HEK293 (cell line): ENCODE measurements around the gene PITPNC1.

Experiments
- CTCF ChIA-PET: fragments of 350-600 bp; formaldehyde crosslinking; extraction: SDS; loops from one replicate; lab custom pipeline; 2021; ENCODE audit warnings: antibody characterized with exemption; lab: Yijun Ruan, JAX
- POLR2A ChIA-PET: fragments of 300-600 bp; formaldehyde crosslinking; extraction: SDS; loops from one replicate; lab custom pipeline; 2020; ENCODE audit warnings: antibody characterized with exemption, inconsistent platforms; lab: Yijun Ruan, JAX
- H3K27ac ChIP-seq: fragments of 200-500 bp; sonication (Bioruptor generic); 2 replicates; pipeline ENCODE4 v1.5.1; 2014; ENCODE audit warnings: low read depth, low read length, control low read depth, inconsistent platforms; ENCODE audit errors: extremely low read depth
- H3K36me3 ChIP-seq, 2 experiments: fragments of 200-500 bp in 1 of 2; sonication (Bioruptor generic) in 1 of 2; 1 replicate in 1 of 2; 2 replicates in 1 of 2; pipeline ENCODE4 v1.5.1; 2014 to 2017; ENCODE audit warnings: inconsistent platforms in 2 of 2, low read length in 2 of 2; ENCODE audit not compliant: control insufficient read depth in 2 of 2, insufficient read depth in 1 of 2
- H3K4me1 ChIP-seq: fragments of 200-500 bp; sonication (Bioruptor generic); 2 replicates; pipeline ENCODE4 v1.5.1; 2014; ENCODE audit warnings: mild to moderate bottlenecking, low read length, inconsistent platforms; ENCODE audit not compliant: control insufficient read depth, insufficient read depth
- H3K4me3 ChIP-seq: 2 replicates; pipeline ENCODE4 v1.5.1; 2011; ENCODE audit warnings: low read depth, mild to moderate bottlenecking, control low read depth, low read length, moderate library complexity
- H3K9me3 ChIP-seq: fragments of 200-500 bp; sonication (Bioruptor generic); 2 replicates; pipeline ENCODE4 v1.5.1; 2014; ENCODE audit warnings: low read depth, low read length, inconsistent platforms; ENCODE audit not compliant: control insufficient read depth, insufficient read depth
- BCL11A ChIP-seq: fragments of 450-650 bp; formaldehyde crosslinking; IDR thresholded peaks from 2 replicates; pipeline ENCODE4 v1.5.1; 2016; ENCODE audit warnings: low read depth, missing biosample characterization, missing genetic modification characterization
- MZF1 ChIP-seq: fragments of 450-650 bp; formaldehyde crosslinking; IDR thresholded peaks from 2 replicates; pipeline ENCODE4 v1.5.1; 2017; ENCODE audit warnings: missing biosample characterization, missing genetic modification characterization, borderline replicate concordance
- YY2 ChIP-seq: fragments of 450-650 bp; formaldehyde crosslinking; IDR thresholded peaks from 2 replicates; pipeline ENCODE4 v1.5.1; 2016; ENCODE audit warnings: missing biosample characterization, missing genetic modification characterization
- ZNF292 ChIP-seq: fragments of 450-650 bp; formaldehyde crosslinking; IDR thresholded peaks from 2 replicates; pipeline ENCODE4 v1.5.1; 2016; ENCODE audit warnings: low read depth, missing biosample characterization, missing genetic modification characterization, borderline replicate concordance
- ZNF311 ChIP-seq: fragments of 450-650 bp; formaldehyde crosslinking; IDR thresholded peaks from 2 replicates; pipeline ENCODE4 v1.5.1; 2017; ENCODE audit warnings: missing biosample characterization, missing genetic modification characterization, borderline replicate concordance
- ZNF335 ChIP-seq: fragments of 450-650 bp; formaldehyde crosslinking; conservative IDR thresholded peaks from 2 replicates; pipeline ENCODE4 v1.5.1; 2016; ENCODE audit warnings: missing biosample characterization, missing genetic modification characterization
- ZNF350 ChIP-seq: fragments of 450-650 bp; formaldehyde crosslinking; IDR thresholded peaks from 2 replicates; pipeline ENCODE4 v1.5.0; 2017; ENCODE audit warnings: missing biosample characterization, mild to moderate bottlenecking, missing genetic modification characterization
- ZNF600 ChIP-seq: fragments of 450-650 bp; formaldehyde crosslinking; IDR thresholded peaks from 2 replicates; pipeline ENCODE4 v1.5.1; 2016; ENCODE audit warnings: missing biosample characterization, missing genetic modification characterization
- ZNF624 ChIP-seq: fragments of 450-650 bp; formaldehyde crosslinking; IDR thresholded peaks from 2 replicates; pipeline ENCODE4 v1.5.1; 2017; ENCODE audit warnings: missing biosample characterization, missing genetic modification characterization
- ZNF707 ChIP-seq: fragments of 450-650 bp; formaldehyde crosslinking; IDR thresholded peaks from 2 replicates; pipeline ENCODE4 v1.5.1; 2016; ENCODE audit warnings: missing biosample characterization, missing genetic modification characterization
- TF ChIP-seq, protein P1 (sequence below): fragments of 450-650 bp; formaldehyde crosslinking; IDR thresholded peaks from 2 replicates; pipeline ENCODE4 v1.5.1; 2016; ENCODE audit warnings: missing biosample characterization, missing genetic modification characterization
- TF ChIP-seq, protein P2 (sequence below): fragments of 450-650 bp; IDR thresholded peaks from 2 replicates; pipeline ENCODE4 v1.5.1; 2018; ENCODE audit warnings: missing biosample characterization, missing genetic modification characterization
- TF ChIP-seq, protein P3 (sequence below): fragments of 450-650 bp; formaldehyde crosslinking; IDR thresholded peaks from 2 replicates; pipeline ENCODE4 v1.5.1; 2016; ENCODE audit warnings: missing biosample characterization, missing genetic modification characterization
- TF ChIP-seq, protein P4 (sequence below): fragments of 450-650 bp; formaldehyde crosslinking; IDR thresholded peaks from 2 replicates; pipeline ENCODE4 v1.5.1; 2016; ENCODE audit warnings: missing biosample characterization, missing genetic modification characterization
- TF ChIP-seq, protein P5 (sequence below): sonication (generic); formaldehyde crosslinking; IDR thresholded peaks from 2 replicates; pipeline ENCODE4 v1.8.1; 2022; ENCODE audit warnings: mild to moderate bottlenecking, moderate library complexity, missing genetic modification reagents
- TF ChIP-seq, protein P6 (sequence below): fragments of 450-650 bp; formaldehyde crosslinking; IDR thresholded peaks from 2 replicates; pipeline ENCODE4 v1.5.1; 2016; ENCODE audit warnings: missing biosample characterization, missing genetic modification characterization
- TF ChIP-seq, protein P7 (sequence below): fragments of 450-650 bp; formaldehyde crosslinking; IDR thresholded peaks from 2 replicates; pipeline ENCODE4 v1.5.1; 2016; ENCODE audit warnings: missing biosample characterization, missing genetic modification characterization

The PITPNC1 gene

DNA sequence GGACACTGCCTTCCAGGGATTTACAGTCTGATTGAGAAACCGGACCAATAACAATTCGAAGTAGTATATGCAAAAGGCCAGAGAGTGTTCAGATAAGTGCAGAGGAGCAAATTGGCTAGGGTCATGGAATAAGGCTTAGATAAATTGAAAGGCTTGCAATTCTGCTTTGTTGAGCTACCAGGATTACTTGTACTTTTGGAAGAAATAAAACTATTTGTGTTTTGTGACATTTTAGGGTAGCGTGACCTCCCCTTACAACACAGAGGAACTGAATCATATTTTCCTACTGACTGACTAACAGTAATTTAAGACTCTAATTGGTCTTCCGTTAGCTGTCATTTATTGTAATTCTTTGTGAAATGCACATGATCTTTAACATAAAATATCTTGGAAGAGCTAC, 104.7 kb downstream of the PITPNC1 start:
- no peak overlapping the region for H3K4me3 ChIP-seq
- no peak overlapping the region for H3K27ac ChIP-seq
- CTCF ChIA-PET = interaction anchor here (0.6 to 1.2 kb wide), 5 partner anchors 9 to 324 kb away, joined by 3 to 7 read pairs (median 3); no protein-coding TSS in a partner anchor
- TF ChIP-seq ZNF311 (tag by site-specific recombination) = no peak
- TF ChIP-seq ZNF350 (tag by site-specific recombination) = no peak
- TF ChIP-seq, protein P1, sequence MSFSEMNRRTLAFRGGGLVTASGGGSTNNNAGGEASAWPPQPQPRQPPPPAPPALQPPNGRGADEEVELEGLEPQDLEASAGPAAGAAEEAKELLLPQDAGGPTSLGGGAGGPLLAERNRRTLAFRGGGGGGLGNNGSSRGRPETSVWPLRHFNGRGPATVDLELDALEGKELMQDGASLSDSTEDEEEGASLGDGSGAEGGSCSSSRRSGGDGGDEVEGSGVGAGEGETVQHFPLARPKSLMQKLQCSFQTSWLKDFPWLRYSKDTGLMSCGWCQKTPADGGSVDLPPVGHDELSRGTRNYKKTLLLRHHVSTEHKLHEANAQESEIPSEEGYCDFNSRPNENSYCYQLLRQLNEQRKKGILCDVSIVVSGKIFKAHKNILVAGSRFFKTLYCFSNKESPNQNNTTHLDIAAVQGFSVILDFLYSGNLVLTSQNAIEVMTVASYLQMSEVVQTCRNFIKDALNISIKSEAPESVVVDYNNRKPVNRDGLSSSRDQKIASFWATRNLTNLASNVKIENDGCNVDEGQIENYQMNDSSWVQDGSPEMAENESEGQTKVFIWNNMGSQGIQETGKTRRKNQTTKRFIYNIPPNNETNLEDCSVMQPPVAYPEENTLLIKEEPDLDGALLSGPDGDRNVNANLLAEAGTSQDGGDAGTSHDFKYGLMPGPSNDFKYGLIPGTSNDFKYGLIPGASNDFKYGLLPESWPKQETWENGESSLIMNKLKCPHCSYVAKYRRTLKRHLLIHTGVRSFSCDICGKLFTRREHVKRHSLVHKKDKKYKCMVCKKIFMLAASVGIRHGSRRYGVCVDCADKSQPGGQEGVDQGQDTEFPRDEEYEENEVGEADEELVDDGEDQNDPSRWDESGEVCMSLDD (tag by site-specific recombination) = no peak
- no peak for TF ChIP-seq BCL11A (tag by site-specific recombination)
- no peak for TF ChIP-seq ZNF624 (tag by site-specific recombination)
- no peak for TF ChIP-seq YY2 (tag by site-specific recombination)
- no peak for TF ChIP-seq ZNF600 (tag by site-specific recombination)
- no peak for TF ChIP-seq ZNF335 (tag by site-specific recombination)
- TF ChIP-seq, protein P2, sequence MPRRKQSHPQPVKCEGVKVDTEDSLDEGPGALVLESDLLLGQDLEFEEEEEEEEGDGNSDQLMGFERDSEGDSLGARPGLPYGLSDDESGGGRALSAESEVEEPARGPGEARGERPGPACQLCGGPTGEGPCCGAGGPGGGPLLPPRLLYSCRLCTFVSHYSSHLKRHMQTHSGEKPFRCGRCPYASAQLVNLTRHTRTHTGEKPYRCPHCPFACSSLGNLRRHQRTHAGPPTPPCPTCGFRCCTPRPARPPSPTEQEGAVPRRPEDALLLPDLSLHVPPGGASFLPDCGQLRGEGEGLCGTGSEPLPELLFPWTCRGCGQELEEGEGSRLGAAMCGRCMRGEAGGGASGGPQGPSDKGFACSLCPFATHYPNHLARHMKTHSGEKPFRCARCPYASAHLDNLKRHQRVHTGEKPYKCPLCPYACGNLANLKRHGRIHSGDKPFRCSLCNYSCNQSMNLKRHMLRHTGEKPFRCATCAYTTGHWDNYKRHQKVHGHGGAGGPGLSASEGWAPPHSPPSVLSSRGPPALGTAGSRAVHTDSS (tag by site-specific recombination) = no peak
- TF ChIP-seq, protein P3, sequence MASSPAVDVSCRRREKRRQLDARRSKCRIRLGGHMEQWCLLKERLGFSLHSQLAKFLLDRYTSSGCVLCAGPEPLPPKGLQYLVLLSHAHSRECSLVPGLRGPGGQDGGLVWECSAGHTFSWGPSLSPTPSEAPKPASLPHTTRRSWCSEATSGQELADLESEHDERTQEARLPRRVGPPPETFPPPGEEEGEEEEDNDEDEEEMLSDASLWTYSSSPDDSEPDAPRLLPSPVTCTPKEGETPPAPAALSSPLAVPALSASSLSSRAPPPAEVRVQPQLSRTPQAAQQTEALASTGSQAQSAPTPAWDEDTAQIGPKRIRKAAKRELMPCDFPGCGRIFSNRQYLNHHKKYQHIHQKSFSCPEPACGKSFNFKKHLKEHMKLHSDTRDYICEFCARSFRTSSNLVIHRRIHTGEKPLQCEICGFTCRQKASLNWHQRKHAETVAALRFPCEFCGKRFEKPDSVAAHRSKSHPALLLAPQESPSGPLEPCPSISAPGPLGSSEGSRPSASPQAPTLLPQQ = no peak
- TF ChIP-seq ZNF707 = no peak
- no peak for TF ChIP-seq MZF1 (tag by site-specific recombination)
- TF ChIP-seq, protein P4, sequence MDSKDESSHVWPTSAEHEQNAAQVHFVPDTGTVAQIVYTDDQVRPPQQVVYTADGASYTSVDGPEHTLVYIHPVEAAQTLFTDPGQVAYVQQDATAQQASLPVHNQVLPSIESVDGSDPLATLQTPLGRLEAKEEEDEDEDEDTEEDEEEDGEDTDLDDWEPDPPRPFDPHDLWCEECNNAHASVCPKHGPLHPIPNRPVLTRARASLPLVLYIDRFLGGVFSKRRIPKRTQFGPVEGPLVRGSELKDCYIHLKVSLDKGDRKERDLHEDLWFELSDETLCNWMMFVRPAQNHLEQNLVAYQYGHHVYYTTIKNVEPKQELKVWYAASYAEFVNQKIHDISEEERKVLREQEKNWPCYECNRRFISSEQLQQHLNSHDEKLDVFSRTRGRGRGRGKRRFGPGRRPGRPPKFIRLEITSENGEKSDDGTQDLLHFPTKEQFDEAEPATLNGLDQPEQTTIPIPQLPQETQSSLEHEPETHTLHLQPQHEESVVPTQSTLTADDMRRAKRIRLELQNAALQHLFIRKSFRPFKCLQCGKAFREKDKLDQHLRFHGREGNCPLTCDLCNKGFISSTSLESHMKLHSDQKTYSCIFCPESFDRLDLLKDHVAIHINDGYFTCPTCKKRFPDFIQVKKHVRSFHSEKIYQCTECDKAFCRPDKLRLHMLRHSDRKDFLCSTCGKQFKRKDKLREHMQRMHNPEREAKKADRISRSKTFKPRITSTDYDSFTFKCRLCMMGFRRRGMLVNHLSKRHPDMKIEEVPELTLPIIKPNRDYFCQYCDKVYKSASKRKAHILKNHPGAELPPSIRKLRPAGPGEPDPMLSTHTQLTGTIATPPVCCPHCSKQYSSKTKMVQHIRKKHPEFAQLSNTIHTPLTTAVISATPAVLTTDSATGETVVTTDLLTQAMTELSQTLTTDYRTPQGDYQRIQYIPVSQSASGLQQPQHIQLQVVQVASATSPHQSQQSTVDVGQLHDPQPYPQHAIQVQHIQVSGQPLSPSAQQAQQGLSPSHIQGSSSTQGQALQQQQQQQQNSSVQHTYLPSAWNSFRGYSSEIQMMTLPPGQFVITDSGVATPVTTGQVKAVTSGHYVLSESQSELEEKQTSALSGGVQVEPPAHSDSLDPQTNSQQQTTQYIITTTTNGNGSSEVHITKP = no peak
- TF ChIP-seq, protein P5, sequence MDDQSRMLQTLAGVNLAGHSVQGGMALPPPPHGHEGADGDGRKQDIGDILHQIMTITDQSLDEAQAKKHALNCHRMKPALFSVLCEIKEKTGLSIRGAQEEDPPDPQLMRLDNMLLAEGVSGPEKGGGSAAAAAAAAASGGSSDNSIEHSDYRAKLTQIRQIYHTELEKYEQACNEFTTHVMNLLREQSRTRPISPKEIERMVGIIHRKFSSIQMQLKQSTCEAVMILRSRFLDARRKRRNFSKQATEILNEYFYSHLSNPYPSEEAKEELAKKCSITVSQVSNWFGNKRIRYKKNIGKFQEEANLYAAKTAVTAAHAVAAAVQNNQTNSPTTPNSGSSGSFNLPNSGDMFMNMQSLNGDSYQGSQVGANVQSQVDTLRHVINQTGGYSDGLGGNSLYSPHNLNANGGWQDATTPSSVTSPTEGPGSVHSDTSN = no peak
- TF ChIP-seq ZNF292 (tag by site-specific recombination) = no peak
- TF ChIP-seq, protein P6, sequence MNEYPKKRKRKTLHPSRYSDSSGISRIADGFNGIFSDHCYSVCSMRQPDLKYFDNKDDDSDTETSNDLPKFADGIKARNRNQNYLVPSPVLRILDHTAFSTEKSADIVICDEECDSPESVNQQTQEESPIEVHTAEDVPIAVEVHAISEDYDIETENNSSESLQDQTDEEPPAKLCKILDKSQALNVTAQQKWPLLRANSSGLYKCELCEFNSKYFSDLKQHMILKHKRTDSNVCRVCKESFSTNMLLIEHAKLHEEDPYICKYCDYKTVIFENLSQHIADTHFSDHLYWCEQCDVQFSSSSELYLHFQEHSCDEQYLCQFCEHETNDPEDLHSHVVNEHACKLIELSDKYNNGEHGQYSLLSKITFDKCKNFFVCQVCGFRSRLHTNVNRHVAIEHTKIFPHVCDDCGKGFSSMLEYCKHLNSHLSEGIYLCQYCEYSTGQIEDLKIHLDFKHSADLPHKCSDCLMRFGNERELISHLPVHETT = no peak
- TF ChIP-seq, protein P7, sequence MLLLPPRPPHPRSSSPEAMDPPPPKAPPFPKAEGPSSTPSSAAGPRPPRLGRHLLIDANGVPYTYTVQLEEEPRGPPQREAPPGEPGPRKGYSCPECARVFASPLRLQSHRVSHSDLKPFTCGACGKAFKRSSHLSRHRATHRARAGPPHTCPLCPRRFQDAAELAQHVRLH (tag by site-specific recombination) = no peak
- H3K36me3 ChIP-seq = no peaks in the 10 kb centered on the region
- POLR2A ChIA-PET = no interaction called here
- H3K9me3 ChIP-seq = no peaks in the 10 kb centered on the region
- H3K4me1 ChIP-seq = no peaks in the 10 kb centered on the region
